GM21390 (cell line): Measurements from ENCODE around the gene L3MBTL2.

Experiments used
- ATAC-seq: cut with Tn5 transposase; IDR thresholded peaks from one replicate; pipeline ENCODE4 v1.9.1; 2021; ENCODE audit not compliant: unreplicated experiment

L3MBTL2 gene

DNA sequence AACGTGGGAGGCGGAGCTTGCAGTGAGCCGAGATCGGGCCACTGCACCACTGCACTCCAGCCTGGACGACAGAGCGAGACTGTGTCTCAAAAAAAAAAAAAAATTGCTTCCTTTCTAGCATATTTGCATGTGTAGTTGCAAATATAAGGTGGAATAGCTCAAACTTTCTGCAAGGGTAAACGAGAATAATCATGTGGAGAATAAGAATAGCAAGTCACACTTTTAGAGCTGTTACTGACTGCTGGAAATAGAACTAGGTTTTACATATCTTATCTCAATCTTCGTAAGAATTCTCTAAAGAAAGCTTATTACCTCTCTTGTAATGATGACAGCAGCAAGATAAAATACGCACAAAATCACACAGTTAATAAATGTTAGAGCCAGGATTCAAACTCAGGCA is 1.6 kb downstream of the L3MBTL2 start:
- no peak for ATAC-seq

DNA sequence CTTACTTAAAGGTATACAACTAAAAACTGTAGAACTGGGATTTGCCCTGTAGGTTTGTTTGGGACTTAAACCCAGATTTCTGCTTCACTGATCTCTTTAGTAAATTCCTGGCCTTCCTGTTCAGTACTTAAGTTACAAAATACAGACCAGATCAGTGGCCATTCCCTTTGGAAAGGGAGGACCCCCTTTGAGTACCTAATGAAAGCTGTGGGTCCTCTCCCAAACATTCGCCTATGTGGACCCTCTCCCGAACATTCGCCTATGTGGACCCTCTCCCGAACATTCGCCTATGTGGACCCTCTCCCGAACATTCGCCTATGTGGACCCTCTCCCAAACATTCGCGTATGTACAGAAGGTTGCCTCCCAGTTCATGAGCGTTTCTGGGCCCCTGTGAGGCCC is 10.3 kb downstream of the L3MBTL2 start:
- ATAC-seq: no peak

DNA sequence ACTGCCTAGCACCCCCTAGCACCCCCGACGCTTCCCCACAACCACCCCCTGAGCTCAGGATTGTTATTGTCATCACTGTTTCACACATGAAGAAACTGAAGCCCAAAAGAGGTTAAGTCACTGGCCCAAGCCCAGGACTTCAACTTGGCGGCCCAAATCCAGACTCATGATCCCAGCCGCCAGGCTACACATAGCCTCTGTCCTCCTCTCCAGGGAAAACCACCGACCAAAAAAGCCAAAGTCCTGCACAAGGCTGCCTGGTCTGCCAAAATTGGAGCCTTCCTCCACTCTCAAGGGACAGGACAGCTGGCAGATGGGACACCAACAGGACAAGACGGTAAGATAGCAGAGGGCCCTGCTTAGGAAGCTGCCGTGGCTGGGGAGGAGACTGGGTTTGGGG is 10.8 kb downstream of the L3MBTL2 start:
- ATAC-seq: no peak

DNA sequence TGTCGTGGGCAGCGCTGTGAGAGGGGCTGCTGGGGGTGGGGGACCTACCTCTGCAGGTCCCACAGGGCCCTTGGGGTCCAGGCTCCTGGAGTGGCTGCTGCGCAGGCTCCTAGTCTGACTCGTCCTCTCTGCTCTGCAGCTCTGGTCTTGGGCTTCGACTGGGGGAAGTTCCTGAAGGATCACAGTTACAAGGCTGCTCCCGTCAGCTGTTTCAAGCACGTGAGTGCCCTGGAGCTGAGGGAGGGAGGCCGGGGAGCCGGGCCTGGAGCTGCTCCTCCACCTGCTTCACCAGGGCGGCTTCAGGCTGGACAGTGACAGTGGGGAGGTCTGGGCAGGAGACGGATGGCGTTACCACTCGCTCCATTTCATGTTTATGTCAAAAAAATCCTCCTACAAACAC is 11.9 kb downstream of the L3MBTL2 start:
- no peak for ATAC-seq

DNA sequence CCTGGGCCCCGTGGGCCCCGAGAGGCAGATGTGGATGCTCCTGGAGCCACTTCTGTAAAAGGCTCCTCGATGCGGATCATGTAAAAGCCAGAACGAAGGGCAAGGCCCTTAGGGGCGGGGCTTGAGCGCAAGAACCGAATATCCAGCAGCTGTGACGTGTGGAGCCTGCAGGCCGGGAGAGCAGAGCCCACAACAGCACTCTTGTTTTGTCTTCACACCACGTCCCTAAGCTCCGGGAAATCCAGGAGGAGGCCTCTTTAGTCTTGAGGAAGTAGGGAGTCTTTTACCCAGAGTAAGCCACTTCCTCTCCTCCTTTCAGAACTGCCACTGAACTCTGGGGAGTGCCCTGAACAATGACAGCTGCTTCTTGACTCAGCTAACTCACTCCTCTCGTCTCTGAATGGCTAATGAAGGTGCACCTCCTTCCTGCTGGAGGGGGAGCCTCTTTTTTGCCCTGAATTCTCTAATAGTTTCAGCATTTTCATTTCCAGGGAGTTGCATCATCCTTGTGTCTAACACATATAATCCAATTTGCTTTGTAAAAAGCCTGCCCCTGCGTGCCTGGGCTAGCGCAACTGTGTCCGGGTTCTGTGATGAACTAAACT is 12.5 kb downstream of the L3MBTL2 start:
- ATAC-seq: no peak

DNA sequence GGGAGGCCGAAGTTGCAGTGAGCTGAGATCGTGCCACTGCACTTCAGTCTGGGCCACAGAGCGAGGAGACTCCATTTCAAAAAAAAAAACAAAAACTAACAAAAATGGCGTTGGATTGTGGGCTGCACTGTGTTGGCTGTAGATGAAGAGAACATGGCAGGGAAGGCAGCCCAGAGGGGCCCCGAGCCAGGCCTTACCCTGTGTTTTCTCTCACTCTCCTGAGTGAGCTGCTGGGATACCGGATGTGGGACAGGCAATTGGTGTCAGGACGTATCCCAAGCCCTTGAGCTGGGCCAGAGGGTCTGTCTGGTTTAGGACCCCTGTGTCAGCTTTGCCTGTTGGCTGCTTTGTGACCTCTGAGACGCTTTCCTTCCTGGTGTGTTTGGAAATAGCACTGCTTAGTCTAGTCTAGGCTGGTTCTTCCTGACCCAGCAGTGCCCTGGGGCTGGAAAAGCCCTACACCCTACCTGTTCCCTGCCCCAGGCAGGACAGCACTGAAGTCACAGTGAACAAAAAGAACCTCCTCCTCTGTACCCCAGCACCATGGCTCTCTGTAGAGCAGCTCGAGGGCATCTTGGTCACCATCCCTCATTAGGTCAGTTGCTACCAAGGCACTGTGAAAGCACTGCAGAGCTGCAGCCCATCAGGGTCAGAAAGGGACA is 17.9 kb downstream of the L3MBTL2 start:
- ATAC-seq: no peak

DNA sequence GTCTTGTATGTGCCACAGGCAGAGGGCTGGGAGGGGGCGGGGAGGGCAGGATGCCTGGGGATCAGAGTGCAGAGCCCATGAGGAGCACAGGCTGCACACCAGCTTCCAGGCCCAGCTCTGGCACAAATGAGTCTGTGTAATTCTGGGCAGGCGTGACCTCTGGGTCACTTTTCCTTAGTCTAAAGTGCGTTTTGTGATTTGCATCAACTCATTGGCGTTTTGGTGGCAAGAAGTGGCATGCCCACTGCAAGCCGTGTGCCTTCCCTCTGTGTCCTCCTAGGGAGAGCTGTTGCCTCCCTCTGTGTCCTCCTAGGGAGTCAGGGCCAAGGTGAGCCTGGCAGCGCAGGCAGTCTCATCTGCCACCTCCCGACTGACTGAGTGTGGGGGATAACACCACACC is 18.4 kb downstream of the L3MBTL2 start:
- no peak for ATAC-seq

DNA sequence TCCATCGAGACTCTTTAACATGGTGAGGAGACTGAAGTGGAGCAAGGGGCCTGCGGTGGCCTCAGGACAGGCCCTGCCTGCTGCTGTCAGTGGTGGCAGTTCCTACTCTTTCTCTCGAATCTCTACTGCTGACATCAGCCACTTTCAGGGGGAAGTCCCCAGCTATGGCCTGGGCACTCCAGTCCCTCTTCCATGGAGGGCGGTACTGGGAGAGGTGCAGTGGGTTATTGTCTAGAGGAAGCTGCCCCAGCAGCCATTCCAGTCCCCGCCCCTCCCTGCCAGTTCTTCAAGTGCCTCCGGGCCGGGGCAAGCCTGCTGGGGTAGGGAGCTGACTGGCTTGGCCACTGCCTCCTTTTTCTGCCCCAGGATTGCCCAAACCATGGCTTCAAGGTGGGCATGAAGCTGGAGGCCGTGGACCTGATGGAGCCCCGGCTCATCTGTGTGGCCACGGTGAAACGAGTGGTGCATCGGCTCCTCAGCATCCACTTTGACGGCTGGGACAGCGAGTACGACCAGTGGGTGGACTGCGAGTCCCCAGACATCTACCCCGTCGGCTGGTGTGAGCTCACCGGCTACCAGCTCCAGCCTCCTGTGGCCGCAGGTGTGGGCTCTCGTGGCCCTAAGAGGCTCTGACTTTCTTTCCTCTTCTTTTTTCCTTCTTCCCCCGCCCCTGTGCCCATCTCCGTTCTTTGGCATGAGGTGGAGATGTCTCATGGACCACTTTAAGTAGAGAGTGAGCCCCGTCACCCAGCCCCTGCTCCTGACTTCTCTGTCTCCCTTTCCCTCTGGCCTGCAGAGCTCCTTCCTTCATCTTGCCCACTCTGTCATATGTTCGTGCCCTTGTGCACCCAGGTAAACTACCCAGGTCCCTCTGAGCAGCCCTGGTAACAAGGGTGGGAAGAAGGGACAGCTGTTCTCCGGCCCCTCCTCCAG is 21.9 kb downstream of the L3MBTL2 start:
- ATAC-seq: no peak

DNA sequence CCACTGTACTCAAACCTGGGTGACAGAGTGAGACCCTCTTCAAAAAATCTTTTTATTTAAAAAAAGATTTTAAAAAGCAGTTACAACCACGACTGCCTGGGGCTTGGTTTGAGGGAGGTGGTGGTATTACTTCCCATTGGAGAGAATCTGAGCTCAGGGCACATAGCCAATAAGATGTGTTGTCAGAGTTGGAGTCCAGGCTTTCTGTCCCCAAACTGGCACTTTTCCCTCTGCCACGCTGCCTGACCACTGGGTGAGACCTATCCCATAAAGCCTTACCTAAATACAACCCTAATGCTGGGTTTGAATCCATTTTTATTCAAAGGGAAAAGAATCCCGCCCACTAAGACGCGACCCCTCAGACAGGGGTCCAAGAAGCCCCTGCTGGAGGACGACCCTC is 24.1 kb downstream of the L3MBTL2 start:
- no peak for ATAC-seq

DNA sequence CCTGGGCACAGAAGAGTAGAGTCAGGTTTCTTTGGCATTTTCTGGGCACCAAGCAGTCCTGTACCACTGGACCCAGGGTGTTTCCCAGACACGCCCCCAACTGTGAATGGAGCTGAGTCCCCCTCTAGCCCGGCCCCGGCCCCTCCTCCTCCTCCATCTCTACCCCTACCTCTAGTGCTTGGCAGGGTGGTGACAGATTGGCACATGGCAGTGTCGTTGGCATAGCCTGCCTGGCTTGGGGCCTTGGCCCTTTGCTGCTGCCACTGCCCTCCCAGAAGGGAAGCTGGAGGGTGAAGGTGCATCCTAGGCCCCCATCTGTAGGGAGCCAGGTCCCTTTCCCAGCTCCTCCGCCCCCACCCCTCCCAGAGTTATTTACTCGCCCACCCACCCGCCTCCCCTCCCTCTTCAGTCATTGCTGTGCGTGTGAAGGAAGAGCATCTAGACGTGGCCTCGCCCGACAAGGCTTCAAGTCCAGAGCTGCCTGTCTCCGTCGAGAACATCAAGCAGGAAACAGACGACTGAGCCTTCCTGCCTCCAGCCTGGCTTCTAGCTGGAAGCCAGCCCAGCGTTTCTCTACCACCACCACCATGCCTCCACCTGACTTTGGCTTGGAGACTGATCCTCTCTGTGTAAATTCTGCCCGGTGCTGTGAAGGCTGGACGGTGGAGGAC is 24.8 kb downstream of the L3MBTL2 start:
- ATAC-seq: no peak

DNA sequence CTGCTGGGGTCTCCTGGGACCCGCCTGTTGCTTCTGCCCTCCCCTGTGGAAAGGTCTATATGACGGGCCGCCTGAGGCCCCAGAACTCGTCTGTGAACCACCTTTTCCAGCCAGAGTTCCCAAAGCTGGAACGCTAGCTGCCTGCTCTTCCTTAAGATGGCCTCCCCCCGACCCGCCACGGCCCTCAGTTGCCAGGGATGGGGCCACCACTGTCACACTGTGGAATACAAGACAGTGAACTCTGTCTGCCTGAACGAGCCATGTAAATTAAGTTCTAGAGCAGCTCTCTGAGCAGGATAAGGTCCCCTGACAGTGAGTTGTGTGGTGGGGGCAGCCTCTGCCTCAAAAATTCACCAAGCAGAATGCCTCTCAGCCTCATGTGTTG is 25.3 kb downstream of the L3MBTL2 start:
- no peak for ATAC-seq

DNA sequence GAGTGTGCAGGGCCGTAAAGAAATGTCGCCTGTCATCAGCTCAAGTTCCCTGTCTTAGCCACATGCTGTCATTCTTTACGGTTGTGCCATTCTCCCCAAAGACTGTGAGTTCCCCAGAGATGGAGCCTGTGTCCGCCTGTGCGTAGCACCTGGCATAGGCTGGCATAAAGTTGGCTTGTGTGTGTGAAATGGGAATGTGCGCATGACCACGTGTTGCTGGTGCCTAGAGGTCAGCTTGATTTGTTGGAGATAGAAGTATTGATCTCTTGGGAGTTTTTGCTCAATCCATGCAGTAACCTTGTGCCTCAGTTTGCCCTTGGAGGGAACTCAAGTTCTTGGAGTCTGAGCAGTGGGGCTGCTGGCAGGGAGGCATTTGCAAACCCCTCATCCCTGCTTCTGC is 26.3 kb downstream of the L3MBTL2 start:
- ATAC-seq: no peak

DNA sequence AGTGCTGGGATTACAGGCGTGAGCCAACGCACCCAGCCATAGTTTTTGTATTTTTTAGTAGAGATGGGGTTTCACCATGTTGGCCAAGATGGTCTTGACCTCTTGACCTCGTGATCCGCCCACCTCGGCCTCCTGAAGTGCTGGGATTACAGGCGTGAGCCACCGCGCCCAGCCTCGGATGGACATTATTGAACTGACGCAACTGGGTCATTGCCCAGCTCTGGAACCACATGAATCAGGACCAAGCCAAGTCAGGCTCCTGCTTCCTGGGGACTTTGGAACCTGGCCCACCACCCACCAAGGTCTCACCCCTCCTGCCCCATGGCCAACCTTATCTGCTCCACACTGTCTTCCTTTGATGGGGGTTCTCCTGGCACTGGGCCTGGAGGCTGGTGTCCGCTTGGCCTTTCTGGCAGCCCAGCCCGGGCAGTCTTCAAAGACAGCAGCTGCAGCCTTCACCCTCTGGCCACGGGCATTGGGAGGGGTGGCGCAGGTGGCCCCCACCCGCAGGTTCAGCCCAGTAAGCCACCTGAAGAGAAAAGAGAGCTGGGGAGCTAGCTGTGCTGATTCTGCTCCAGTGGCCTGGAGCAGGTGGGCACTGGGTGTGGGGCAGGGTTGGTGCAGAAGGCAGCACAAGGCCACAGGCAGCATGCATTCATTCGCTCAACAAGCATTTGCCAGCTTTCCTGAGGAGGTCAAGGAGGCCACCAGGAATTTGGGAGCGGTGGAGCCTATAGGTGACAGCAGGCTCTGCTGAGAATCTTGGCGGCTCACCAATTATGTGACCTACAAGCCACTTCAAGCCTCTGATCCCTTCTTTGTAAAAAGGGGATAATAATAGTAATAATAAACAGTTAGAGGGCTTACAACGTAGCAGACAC is 29.9 kb downstream of the L3MBTL2 start:
- ATAC-seq: no peak

DNA sequence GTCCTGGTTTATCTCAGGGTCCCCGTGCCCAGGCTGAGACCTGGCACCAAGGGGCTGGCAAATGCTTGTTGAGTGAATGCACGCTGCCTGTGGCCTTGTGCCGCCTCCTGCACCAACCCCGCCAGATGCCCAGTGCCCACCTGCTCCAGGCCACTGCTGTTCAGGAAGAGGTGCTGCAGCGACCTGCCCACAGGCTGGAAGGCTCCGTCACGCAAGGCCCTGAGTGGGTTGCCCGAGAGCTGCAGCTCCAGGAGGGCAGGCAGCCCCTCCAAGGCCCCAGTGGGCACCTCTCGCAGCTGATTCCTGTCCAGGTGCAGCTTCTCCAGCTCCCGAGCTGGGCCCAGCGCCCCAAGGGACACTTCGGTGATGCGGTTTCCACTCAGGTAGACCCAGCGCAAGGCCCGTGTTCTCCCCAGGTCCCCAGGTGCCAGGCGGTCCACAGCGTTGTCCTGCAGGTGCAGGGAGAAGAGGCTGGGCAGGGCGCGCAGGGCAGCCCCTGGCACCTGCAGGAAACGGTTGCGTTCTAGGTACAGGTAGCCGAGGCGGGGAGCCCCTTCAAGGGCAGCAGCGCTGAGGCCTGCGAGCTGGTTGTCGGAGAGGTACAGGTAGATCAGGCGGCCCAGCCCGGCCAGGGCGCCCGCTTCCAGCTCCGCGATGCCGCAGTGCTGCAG is 32.1 kb downstream of the L3MBTL2 start:
- no peak for ATAC-seq

DNA sequence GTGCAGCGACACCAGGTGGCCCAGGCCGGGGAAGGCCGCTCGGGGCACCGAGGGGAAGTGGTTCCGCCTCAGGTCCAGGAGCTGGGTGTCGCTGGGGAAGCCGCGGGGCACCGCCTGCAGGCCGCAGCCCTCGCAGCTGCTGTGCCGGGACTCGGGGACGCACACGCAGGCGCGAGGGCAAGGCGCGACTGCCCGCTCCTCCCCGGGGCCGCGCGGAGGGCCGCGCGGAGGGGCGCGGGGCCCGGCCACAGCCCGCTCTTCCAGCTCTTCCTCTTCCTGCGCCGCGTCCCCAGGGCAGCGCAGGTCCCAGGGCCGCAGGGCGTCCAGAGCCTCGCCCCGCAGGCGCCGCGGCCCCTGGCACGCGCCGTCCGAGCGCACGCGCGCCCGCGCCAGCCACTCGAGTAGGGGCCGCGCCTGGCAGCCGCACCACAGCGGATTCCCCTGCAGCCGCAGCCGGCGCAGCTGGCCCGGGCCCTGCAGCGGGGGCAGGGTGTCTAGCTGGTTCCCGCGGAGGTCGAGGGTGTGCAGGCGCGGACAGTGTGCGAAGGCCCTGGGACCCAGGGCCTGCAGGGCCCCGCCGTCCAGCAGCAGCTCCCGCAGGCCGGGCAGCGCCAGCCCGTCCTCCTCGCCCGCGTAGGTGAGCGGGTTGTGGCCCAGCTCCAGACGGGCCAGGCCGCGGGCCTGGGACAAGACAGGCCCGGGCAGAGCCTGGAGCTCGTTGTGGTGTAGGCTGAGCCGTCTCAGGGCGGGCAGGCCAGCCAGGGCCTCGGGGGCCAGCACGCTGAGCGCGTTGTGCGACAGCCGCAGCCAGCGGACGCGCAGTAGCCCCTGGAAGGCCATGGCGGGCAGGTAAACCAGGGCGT is 32.8 kb downstream of the L3MBTL2 start:
- peak; percentile 80 for ATAC-seq

DNA sequence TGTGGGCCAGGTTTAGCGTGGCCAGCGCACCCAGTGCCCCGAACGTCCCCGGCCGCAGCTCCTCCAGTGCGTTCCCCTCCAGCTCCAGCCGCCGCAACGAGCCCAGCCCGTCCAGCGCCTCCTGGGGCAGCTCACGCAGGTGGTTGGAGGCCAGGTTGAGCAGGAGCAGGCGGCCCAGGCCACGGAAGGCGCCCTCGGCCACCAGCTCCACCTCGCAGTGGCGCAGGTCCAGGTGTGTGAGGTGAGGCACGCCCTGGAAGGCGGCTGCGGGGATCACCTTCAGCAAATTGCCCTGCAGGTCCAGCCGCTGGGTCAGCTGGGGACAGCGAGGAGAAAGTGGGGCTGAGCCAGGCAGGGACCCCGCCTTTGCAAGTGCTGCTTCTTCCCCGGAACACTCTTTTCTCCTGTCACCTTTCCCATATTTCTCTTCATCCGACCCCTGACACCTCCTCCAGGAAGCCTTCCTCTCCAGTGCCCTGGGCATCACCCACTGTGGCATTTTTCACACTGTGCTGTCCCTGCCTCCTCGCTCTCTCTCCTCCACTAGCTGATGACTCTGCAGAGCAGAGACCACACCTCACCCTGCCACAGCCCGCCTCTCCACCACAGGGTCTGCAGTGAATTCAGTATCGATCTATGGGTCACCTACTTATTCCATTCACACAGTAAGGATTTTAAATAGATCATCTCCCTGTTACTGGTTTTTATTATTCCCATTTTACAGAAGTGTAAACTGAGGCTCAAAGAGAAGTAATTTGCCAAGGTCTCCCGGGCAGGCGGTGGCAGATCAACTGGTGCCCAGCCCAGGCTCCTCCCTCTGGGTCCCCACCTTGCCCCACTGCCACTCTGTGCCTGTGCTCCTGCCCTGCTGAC is 33.7 kb downstream of the L3MBTL2 start:
- ATAC-seq: no peak

DNA sequence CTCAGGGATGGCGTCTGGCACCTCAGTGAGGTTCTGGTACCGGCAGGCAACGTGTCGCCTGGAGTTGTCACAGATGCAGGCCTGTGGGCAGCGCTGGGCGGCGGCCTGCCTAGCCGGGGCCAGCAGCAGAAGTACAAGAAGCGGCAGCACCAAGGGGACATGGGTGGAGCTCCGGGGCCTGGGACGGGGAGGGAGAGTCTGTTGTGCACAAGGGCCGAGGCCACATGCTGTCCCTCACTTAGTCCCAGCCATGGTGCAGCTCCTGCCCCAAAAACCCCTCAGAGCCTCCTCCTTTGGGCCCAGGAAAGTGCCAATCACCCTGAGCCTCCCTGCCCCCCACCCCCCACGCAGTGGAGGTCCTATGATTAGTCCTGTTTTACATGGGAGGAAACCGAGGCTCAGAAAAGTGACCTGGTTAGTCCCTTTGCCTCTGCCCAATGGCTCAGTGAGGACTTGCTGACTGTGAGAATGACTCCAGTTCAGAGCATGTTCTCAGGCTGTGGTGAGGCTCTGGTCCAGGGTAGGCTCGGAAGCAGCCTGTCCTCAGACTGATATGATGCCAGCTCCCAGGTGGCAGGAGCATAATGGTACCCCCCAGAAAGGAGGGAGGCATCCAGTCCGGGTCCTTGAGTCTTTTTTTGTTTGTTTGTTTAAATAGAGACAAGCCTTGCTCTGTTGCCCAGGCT is 34.5 kb downstream of the L3MBTL2 start:
- no peak for ATAC-seq
